ENCODE measurements around the gene CFHR4. TPM values are rescaled to one million over a fixed set of nuclear protein-coding genes. Genes with fewer than 3 reads are reported as not detected.
"Not testable (repeated sequence)": the region's sequence is repeated elsewhere in the genome, so short reads cannot be mapped to it uniquely, and the experiment has no call there.

Gene CFHR4
- total and polyA plus RNA-seq, 4 donors, result 30.3 to 124 (median 67.8) TPM

DNA sequence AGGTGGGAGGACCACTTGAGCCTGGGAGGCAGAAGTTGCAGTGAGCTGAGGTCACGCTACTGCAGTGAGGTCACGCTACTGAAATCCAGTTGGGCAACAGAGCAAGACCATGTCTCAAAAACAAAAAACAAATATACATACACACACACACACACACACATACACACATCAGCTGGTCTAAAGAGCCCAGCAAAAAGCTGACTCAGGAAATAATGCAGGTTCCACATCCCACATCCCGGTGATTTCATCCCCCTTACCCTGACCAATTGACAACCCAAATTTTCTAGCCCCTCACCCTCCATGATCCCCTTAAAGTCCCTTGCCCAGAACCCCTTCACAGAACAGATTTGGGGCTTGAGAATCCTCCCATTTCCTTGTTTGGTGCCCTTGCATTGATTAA lies 11.9 kb upstream of the CFHR4 start:
- WGBS, result 95% methylated on average over 3 of the region's 3 CpGs

DNA sequence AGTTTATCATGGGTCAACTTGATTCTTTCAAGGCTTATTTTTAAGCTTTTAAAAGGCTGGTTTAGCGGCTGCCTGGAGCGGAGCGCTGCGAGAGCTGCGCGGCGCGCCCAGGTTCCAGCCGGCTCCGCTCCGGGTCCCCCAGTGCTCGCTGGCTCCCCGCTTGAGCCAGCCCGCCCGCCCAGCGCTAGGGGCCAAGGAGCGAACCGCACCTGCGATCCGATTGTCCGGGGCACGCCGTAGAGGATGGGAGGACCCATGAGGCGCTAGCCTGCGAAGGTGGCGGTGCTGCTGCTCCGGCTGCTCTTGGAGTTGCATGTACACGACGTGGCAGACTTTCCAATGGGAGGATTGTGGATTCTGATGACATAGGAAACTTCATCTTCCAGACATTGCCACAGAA lies 9.9 kb upstream of the CFHR4 start:
- Histone ChIP-seq H3K27ac (ENCODE audit: low read depth in 1 of 2, low read length in 2 of 2) (no peak overlapping the region), H3K4me1 (ENCODE audit: control insufficient read depth in 4 of 4, insufficient read depth in 4 of 4, low read length in 3 of 4) (peaks cover 0 to 3% (median 0%) of the 10 kb centered on the region in 4 donors), H3K36me3 (ENCODE audit: control insufficient read depth in 4 of 4, insufficient read depth in 3 of 4, low read depth in 1 of 4, low read length in 3 of 4) (no peaks in the 10 kb centered on the region), H3K9me3 (ENCODE audit: control insufficient read depth in 4 of 4, low read length in 3 of 4) (no peaks in the 10 kb centered on the region), H3K9ac (ENCODE audit: low read depth in 1 of 2, low read length in 2 of 2) (no peak overlapping the region), H3K27me3 (ENCODE audit: control insufficient read depth in 4 of 4, insufficient read depth in 4 of 4, low read length in 3 of 4) (no peaks in the 10 kb centered on the region), H3K4me3 (ENCODE audit: low read depth in 1 of 3, low read length in 3 of 3) (peak overlapping the region; percentile 42 to 55 (median 52))
- peak; percentile 15 to 32 for TF ChIP-seq HNF4A (conservative IDR thresholded peaks at IDR 0.05)
- TF ChIP-seq, protein P1, sequence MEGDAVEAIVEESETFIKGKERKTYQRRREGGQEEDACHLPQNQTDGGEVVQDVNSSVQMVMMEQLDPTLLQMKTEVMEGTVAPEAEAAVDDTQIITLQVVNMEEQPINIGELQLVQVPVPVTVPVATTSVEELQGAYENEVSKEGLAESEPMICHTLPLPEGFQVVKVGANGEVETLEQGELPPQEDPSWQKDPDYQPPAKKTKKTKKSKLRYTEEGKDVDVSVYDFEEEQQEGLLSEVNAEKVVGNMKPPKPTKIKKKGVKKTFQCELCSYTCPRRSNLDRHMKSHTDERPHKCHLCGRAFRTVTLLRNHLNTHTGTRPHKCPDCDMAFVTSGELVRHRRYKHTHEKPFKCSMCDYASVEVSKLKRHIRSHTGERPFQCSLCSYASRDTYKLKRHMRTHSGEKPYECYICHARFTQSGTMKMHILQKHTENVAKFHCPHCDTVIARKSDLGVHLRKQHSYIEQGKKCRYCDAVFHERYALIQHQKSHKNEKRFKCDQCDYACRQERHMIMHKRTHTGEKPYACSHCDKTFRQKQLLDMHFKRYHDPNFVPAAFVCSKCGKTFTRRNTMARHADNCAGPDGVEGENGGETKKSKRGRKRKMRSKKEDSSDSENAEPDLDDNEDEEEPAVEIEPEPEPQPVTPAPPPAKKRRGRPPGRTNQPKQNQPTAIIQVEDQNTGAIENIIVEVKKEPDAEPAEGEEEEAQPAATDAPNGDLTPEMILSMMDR (IDR thresholded peaks at IDR 0.05; ENCODE audit: low read depth, low read length, missing input control), result peak; percentile 22
- peak in 1 of 2 donors; percentile 57 for TF ChIP-seq RAD21 (IDR thresholded peaks at IDR 0.05)
- TF ChIP-seq FOXA2 (IDR thresholded peaks at IDR 0.05), result no peak
- WGBS, result 7% methylated on average over 29 of the region's 29 CpGs
- DNase-seq (ENCODE audit: low spot score), result peak; percentile 38

More for the DNA sequence above, 11.9 kb upstream of the CFHR4 start:
- Histone ChIP-seq H3K36me3 (ENCODE audit: control insufficient read depth in 4 of 4, insufficient read depth in 3 of 4, low read depth in 1 of 4, low read length in 3 of 4) (no peaks in the 10 kb centered on the region), H3K9me3 (ENCODE audit: control insufficient read depth in 4 of 4, low read length in 3 of 4) (no peaks in the 10 kb centered on the region), H3K4me3 (ENCODE audit: low read depth in 1 of 3, low read length in 3 of 3) (no peak overlapping the region), H3K27ac (ENCODE audit: low read depth in 1 of 2, low read length in 2 of 2) (no peak overlapping the region), H3K9ac (ENCODE audit: low read depth in 1 of 2, low read length in 2 of 2) (no peak overlapping the region), H3K4me1 (ENCODE audit: control insufficient read depth in 4 of 4, insufficient read depth in 4 of 4, low read length in 3 of 4) (peaks cover 0 to 3% (median 0%) of the 10 kb centered on the region in 4 donors), H3K27me3 (ENCODE audit: control insufficient read depth in 4 of 4, insufficient read depth in 4 of 4, low read length in 3 of 4) (no peaks in the 10 kb centered on the region)
- TF ChIP-seq RAD21 (IDR thresholded peaks at IDR 0.05) (no peak), TAF1 (conservative IDR thresholded peaks at IDR 0.05) (no peak), EGR1 (IDR thresholded peaks at IDR 0.05; ENCODE audit: low read depth in 2 of 2) (no peak), JUND (IDR thresholded peaks at IDR 0.05) (no peak), FOXA1 (IDR thresholded peaks at IDR 0.05) (no peak)
- TF ChIP-seq, protein P2, sequence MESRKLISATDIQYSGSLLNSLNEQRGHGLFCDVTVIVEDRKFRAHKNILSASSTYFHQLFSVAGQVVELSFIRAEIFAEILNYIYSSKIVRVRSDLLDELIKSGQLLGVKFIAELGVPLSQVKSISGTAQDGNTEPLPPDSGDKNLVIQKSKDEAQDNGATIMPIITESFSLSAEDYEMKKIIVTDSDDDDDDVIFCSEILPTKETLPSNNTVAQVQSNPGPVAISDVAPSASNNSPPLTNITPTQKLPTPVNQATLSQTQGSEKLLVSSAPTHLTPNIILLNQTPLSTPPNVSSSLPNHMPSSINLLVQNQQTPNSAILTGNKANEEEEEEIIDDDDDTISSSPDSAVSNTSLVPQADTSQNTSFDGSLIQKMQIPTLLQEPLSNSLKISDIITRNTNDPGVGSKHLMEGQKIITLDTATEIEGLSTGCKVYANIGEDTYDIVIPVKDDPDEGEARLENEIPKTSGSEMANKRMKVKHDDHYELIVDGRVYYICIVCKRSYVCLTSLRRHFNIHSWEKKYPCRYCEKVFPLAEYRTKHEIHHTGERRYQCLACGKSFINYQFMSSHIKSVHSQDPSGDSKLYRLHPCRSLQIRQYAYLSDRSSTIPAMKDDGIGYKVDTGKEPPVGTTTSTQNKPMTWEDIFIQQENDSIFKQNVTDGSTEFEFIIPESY (IDR thresholded peaks at IDR 0.05), result no peak
- DNase-seq (ENCODE audit: low spot score), result no peak

DNA sequence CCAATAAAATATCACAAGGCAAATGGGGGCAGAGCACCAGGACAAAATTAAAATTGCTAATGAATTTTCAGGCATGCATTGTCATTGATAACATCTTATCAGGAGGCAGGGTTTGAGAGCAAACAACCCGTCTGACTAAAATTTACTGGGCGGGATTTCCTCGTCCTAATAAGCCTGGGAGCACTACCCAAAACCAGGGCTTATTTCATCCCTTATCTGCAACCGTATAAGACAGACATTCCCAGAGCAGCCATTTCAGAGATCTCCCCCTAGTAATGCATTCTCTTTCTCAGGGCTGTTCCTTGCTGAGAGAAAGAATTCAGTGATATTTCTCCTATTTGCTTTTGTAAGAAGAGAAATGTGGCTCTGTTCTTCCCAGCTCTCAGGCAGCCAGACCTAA lies 1.3 kb upstream of the CFHR4 start:
- not testable (repeated sequence) for H3K27me3 ChIP-seq (ENCODE audit: control insufficient read depth in 4 of 4, insufficient read depth in 4 of 4, low read length in 3 of 4); H3K4me1 ChIP-seq (ENCODE audit: control insufficient read depth in 4 of 4, insufficient read depth in 4 of 4, low read length in 3 of 4); DNase-seq (ENCODE audit: low spot score); H3K9me3 ChIP-seq (ENCODE audit: control insufficient read depth in 4 of 4, low read length in 3 of 4); H3K9ac ChIP-seq (ENCODE audit: low read depth in 1 of 2, low read length in 2 of 2); H3K36me3 ChIP-seq (ENCODE audit: control insufficient read depth in 4 of 4, insufficient read depth in 3 of 4, low read depth in 1 of 4, low read length in 3 of 4)
- Histone ChIP-seq H3K27ac (ENCODE audit: low read depth in 1 of 2, low read length in 2 of 2) (peak overlapping the region; percentile 58 to 63), H3K4me3 (ENCODE audit: low read depth in 1 of 3, low read length in 3 of 3) (peak overlapping the region in 2 of 3 donors; percentile 18 to 27)
- WGBS, result 56% methylated on average over 4 of the region's 4 CpGs

DNA sequence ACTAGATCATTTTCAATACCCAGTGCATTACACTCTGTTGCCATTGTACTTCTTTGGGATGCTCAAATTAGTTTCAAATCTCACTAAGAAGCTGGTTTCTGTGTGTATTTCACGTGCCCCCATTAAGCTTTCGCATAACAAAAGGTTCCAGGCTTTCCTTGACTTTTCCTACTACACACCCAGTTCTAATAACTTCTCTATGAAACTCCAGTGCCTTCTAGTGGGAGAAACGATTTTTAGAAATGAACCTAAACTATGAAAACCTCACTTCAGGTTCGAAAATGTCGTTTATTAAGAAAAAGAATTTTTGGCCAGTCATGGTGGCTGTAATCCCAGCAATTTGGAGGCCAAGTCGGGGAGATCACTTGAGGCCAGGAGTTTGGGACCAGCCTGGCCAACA lies 2.8 kb downstream of the CFHR4 start:
- H3K4me3 ChIP-seq (ENCODE audit: low read depth in 1 of 3, low read length in 3 of 3), result peak overlapping the region; percentile 48 to 67 (median 56)
- H3K27me3 ChIP-seq (ENCODE audit: control insufficient read depth in 4 of 4, insufficient read depth in 4 of 4, low read length in 3 of 4), result no peaks in the 10 kb centered on the region
- TF ChIP-seq RXRA (IDR thresholded peaks at IDR 0.05), result no peak
- TF ChIP-seq YY1 (IDR thresholded peaks at IDR 0.05), result peak; percentile 51
- peak; percentile 66 to 73 for TF ChIP-seq RAD21 (IDR thresholded peaks at IDR 0.05)
- H3K9me3 ChIP-seq (ENCODE audit: control insufficient read depth in 4 of 4, low read length in 3 of 4), result no peaks in the 10 kb centered on the region
- H3K27ac ChIP-seq (ENCODE audit: low read depth in 1 of 2, low read length in 2 of 2), result peak overlapping the region; percentile 10 to 47
- WGBS, result 24% methylated on average over 6 of the region's 6 CpGs
- no peak for DNase-seq (ENCODE audit: low spot score)
- H3K4me1 ChIP-seq (ENCODE audit: control insufficient read depth in 4 of 4, insufficient read depth in 4 of 4, low read length in 3 of 4), result peaks cover 0 to 10% (median 8%) of the 10 kb centered on the region in 4 donors
- no peaks in the 10 kb centered on the region for H3K36me3 ChIP-seq (ENCODE audit: control insufficient read depth in 4 of 4, insufficient read depth in 3 of 4, low read depth in 1 of 4, low read length in 3 of 4)
- H3K9ac ChIP-seq (ENCODE audit: low read depth in 1 of 2, low read length in 2 of 2), result peak overlapping the region; percentile 70 to 78

Data from liver (tissue), 9 donors.